PC-9 (cell line): ENCODE measurements around the gene FBXO38. TPM values are rescaled to one million over a fixed set of nuclear protein-coding genes. Genes with fewer than 3 reads are reported as not detected.

Experiments used
- BruUV-seq: library from RNA; stranded (reverse); fragments of 400-500 nt; replicated peaks from 2 replicates; lab custom pipeline; 2021; lab: Mats Ljungman, UMichigan
- CTCF ChIA-PET: fragments of 300-600 bp; sonication (Branson Sonifier 250); formaldehyde crosslinking; loops from one replicate; lab custom pipeline; 2022; ENCODE audit warnings: antibody characterized with exemption; lab: Charles Lee
- POLR2A ChIA-PET: fragments of 300-600 bp; sonication (Branson Sonifier 250); formaldehyde crosslinking; loops from one replicate; lab custom pipeline; 2022; ENCODE audit warnings: antibody characterized with exemption; ENCODE audit not compliant: unreplicated experiment; lab: Charles Lee
- DNase-seq, 2 experiments: peaks; one replicate each; pipeline versions ENCODE4 v3.0.0 to v3.0.0-alpha.2; 2015 to 2022; ENCODE audit warnings: mixed read lengths in 1 of 2
- H2AFZ ChIP-seq: fragments of 200-600 bp; sonication (generic); 2 replicates; pipeline ENCODE4 v1.8.1; 2017; ENCODE audit warnings: antibody characterized with exemption
- H3F3A ChIP-seq: fragments of 200-600 bp; sonication (generic); 2 replicates; pipeline ENCODE4 v1.8.1; 2017; ENCODE audit warnings: antibody characterized with exemption, mild to moderate bottlenecking, low read depth; ENCODE audit not compliant: insufficient read depth
- H3K27ac ChIP-seq: fragments of 200-600 bp; sonication (generic); 2 replicates; pipeline ENCODE4 v1.6.1; 2016; ENCODE audit warnings: mixed run types
- H3K27me3 ChIP-seq: fragments of 200-600 bp; sonication (generic); 2 replicates; pipeline ENCODE4 v1.6.1; 2016; ENCODE audit warnings: low read depth, mixed run types; ENCODE audit not compliant: insufficient read depth
- H3K36me3 ChIP-seq: fragments of 200-600 bp; sonication (generic); 2 replicates; pipeline ENCODE4 v1.6.1; 2016; ENCODE audit warnings: low read depth, mixed run types
- H3K4me1 ChIP-seq: fragments of 200-600 bp; sonication (generic); replicated peaks from 2 replicates; pipeline ENCODE4 v1.6.1; 2016; ENCODE audit warnings: mixed run types; ENCODE audit not compliant: insufficient read depth
- H3K4me2 ChIP-seq: fragments of 200-600 bp; sonication (generic); 2 replicates; pipeline ENCODE4 v1.6.1; 2017; ENCODE audit warnings: mixed run types
- H3K4me3 ChIP-seq: fragments of 200-600 bp; sonication (generic); 2 replicates; pipeline ENCODE4 v1.6.1; 2016; ENCODE audit warnings: mixed run types
- H3K79me2 ChIP-seq: fragments of 200-600 bp; sonication (generic); 2 replicates; pipeline ENCODE4 v1.6.1; 2017; ENCODE audit warnings: low read depth, mixed run types
- H3K9me2 ChIP-seq: fragments of 200-600 bp; sonication (generic); 2 replicates; pipeline ENCODE4 v1.8.1; 2017; ENCODE audit warnings: mild to moderate bottlenecking; ENCODE audit not compliant: insufficient read depth
- H3K9me3 ChIP-seq: fragments of 200-600 bp; sonication (generic); 2 replicates; pipeline ENCODE4 v1.8.1; 2016; ENCODE audit warnings: low read depth; ENCODE audit not compliant: insufficient read depth
- H4K20me1 ChIP-seq: fragments of 200-600 bp; sonication (generic); 2 replicates; pipeline ENCODE4 v1.8.1; 2017; ENCODE audit not compliant: insufficient read depth
- EZH2 ChIP-seq: fragments of 200-600 bp; sonication (generic); IDR thresholded peaks from 2 replicates; pipeline ENCODE4 v1.8.0; 2017; ENCODE audit warnings: antibody characterized with exemption, low read depth
- intact Hi-C: fragments of 100-400 bp; cut with micrococcal nuclease; formaldehyde crosslinking; loops from one replicate; pipeline ENCODE4 v1.10.0; 2022; ENCODE audit not compliant: unreplicated experiment
- total RNA-seq: library from RNA; stranded (reverse); gene quantifications from 2 replicates; pipeline ENCODE4 v1.2.3, GENCODE V29; 2021
- TF ChIP-seq, protein P1 (sequence below): fragments of 200-600 bp; sonication (generic); conservative IDR thresholded peaks from 2 replicates; pipeline ENCODE4 v1.6.1; 2017; ENCODE audit warnings: mixed run types, antibody characterized with exemption, mild to moderate bottlenecking, moderate library complexity

The FBXO38 gene
- total RNA-seq, 1 experiment from 2014 or later = 49.8 TPM

DNA sequence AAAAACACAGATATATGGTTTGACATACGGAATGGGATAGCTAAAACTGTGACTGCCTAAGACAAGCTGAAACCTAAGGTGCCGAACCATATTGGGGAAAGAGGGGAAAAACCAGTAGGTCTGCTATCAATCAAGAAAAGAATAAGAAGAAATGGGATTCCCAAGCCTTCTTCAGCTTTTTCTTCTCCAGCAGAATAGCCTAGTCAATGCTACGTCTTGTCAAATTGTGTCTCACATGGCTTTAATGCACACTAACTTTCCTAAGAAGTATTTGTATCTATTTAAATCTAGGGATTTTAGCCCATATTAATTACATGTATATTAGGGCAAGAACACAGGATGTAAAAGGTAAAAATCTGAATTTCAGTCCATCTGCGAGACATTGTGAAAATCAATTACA is 797 bp upstream of the FBXO38 start:
- peaks cover 38% of the 10 kb centered on the region for H3K4me1 ChIP-seq
- no peaks in the 10 kb centered on the region for H3K9me3 ChIP-seq
- intact Hi-C loops = loop anchor here (1.0 to 5.0 kb wide), 3 partner anchors 15 to 371 kb away; no protein-coding TSS in a partner anchor
- no peaks in the 10 kb centered on the region for H3K9me2 ChIP-seq
- peak overlapping the region; percentile 65 for H3K4me3 ChIP-seq
- H3K36me3 ChIP-seq = 0 out of 2 replicates have a peak, but pooled peaks cover 6% of the 10 kb centered on the region
- DNase-seq = no peak
- no peaks in the 10 kb centered on the region for H4K20me1 ChIP-seq
- POLR2A ChIA-PET = no interaction called here
- H2AFZ ChIP-seq = peak overlapping the region; percentile 88
- peaks cover 56% of the 10 kb centered on the region for H3K79me2 ChIP-seq
- H3K27ac ChIP-seq = peak overlapping the region; percentile 66
- peaks cover 11% of the 10 kb centered on the region for H3F3A ChIP-seq
- H3K4me2 ChIP-seq = peak overlapping the region; percentile 97
- BruUV-seq = TSS peak; percentile 88
- CTCF ChIA-PET = interaction anchor here (0.6 kb wide), 1 partner anchor 93 kb away, joined by 10 read pairs; no protein-coding TSS in a partner anchor
- H3K27me3 ChIP-seq = no peaks in the 10 kb centered on the region
- TF ChIP-seq EZH2 = no peak
- TF ChIP-seq, protein P1, sequence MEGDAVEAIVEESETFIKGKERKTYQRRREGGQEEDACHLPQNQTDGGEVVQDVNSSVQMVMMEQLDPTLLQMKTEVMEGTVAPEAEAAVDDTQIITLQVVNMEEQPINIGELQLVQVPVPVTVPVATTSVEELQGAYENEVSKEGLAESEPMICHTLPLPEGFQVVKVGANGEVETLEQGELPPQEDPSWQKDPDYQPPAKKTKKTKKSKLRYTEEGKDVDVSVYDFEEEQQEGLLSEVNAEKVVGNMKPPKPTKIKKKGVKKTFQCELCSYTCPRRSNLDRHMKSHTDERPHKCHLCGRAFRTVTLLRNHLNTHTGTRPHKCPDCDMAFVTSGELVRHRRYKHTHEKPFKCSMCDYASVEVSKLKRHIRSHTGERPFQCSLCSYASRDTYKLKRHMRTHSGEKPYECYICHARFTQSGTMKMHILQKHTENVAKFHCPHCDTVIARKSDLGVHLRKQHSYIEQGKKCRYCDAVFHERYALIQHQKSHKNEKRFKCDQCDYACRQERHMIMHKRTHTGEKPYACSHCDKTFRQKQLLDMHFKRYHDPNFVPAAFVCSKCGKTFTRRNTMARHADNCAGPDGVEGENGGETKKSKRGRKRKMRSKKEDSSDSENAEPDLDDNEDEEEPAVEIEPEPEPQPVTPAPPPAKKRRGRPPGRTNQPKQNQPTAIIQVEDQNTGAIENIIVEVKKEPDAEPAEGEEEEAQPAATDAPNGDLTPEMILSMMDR = no peak

DNA sequence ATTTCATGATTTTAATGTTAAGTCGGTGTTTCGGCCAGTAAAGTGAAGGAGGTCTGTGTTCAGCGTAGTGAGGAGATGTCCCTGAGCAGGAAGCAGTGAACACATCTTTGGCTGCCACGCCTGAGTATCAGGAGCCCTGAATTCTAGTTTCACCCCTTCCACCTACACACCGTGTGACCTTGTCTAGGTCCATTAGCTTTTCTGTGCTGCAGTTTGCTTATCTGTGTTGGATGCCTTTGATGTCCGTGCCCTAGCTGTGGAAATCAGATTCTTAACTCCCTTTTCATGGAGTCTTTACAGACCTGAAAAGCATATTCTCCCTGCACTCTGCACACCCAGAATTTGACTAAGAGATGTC is 601 bp downstream of the FBXO38 start:
- peaks cover 11% of the 10 kb centered on the region for H3F3A ChIP-seq
- peaks cover 70% of the 10 kb centered on the region for H3K79me2 ChIP-seq
- H4K20me1 ChIP-seq = no peaks in the 10 kb centered on the region
- BruUV-seq = no TSS peak
- peaks cover 38% of the 10 kb centered on the region for H3K4me1 ChIP-seq
- H3K4me2 ChIP-seq = peak overlapping the region; percentile 97
- ChIA-PET POLR2A (no interaction called here), CTCF (interaction anchor here (0.9 kb wide), 1 partner anchor 347 kb away, joined by 3 read pairs; no protein-coding TSS in a partner anchor)
- no peaks in the 10 kb centered on the region for H3K27me3 ChIP-seq
- no peak for TF ChIP-seq EZH2
- TF ChIP-seq, protein P1 = no peak
- DNase-seq = no peak
- intact Hi-C loops = loop anchor here (5.0 kb wide), 1 partner anchor 372 kb away; no protein-coding TSS in a partner anchor
- no peaks in the 10 kb centered on the region for H3K9me2 ChIP-seq
- H3K9me3 ChIP-seq = no peaks in the 10 kb centered on the region
- peak overlapping the region; percentile 88 for H2AFZ ChIP-seq
- peak overlapping the region; percentile 66 for H3K27ac ChIP-seq
- 0 out of 2 replicates have a peak, but pooled peaks cover 6% of the 10 kb centered on the region for H3K36me3 ChIP-seq
- peak overlapping the region; percentile 65 for H3K4me3 ChIP-seq

DNA sequence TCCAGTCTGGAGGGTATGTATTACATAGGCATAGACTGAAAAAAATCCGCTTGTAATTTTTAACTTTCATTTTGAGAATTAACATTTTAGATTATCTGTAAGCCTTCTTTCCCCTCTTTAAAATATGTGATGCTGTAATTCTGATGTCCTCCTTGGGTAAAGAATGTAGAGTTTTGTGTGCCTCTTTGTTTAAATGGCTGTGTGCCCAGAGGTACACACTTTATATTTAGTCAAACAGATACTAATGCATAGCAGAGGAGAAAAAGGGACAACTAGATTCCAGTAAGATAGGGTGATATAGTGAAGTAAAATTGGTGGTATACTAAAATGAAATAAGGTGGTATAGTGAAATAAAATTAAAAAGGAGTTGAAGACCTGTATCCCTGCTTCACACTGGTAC is 1.3 kb downstream of the FBXO38 start:
- Histone ChIP-seq H3F3A (peaks cover 11% of the 10 kb centered on the region), H3K27me3 (no peaks in the 10 kb centered on the region), H4K20me1 (no peaks in the 10 kb centered on the region), H3K9me3 (no peaks in the 10 kb centered on the region), H2AFZ (no peak overlapping the region), H3K79me2 (peaks cover 77% of the 10 kb centered on the region), H3K4me3 (peak overlapping the region; percentile 65), H3K27ac (peak overlapping the region; percentile 16), H3K36me3 (0 out of 2 replicates have a peak, but pooled peaks cover 6% of the 10 kb centered on the region), H3K4me1 (peaks cover 38% of the 10 kb centered on the region), H3K9me2 (no peaks in the 10 kb centered on the region), H3K4me2 (peak overlapping the region; percentile 97)
- intact Hi-C loops = no loop called here
- ChIA-PET POLR2A (no interaction called here), CTCF (no interaction called here)
- no TSS peak for BruUV-seq
- no peak for TF ChIP-seq EZH2
- TF ChIP-seq, protein P1 = no peak
- no peak for DNase-seq
